ENCODE results near the gene MYL12A. TPM values are rescaled to one million over a fixed set of nuclear protein-coding genes. Genes with fewer than 3 reads are reported as not detected.

MYL12A gene
- total and polyA plus RNA-seq, 2 donors (not counting 3 experiments of a cell fraction or from before 2014, with no cell fraction given) = 597 to 796 TPM

DNA sequence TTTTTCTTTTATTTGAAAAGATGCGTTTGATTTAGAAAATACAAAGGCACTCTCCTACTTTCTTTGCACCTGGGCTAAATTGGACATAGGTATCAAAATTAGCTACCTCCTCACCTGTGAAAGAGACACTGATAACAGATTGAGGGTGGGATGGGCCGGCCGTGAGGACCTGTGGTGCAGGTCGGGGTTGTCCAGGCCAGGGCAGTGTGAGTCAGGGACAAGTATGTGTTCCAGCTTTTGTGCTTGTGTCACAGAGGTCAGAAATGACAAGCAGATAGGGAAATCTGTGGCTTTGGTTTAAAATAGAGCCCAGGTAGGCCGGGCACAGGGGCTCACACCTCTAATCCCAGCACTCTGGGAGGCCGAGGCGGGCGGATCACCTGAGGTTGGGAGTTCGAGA lies 36.9 kb downstream of the MYL12A start:
- H3K27me3 ChIP-seq (ENCODE audit: control insufficient read depth in 2 of 2, insufficient read depth in 2 of 2, low read length in 2 of 2) = no peaks in the 10 kb centered on the region
- DNase-seq (ENCODE audit: low read depth, low spot score) (no peak), FAIRE-seq (no peak)
- POLR2A ChIA-PET = interaction anchor here (1.0 kb wide), 1 partner anchor 382 kb away, joined by 3 read pairs; no protein-coding TSS in a partner anchor
- no peak overlapping the region for H3K9ac ChIP-seq (replicated peaks; ENCODE audit: extremely low read depth, insufficient read depth, low read length)
- no peaks in the 10 kb centered on the region for H3K79me2 ChIP-seq (ENCODE audit: control insufficient read depth, insufficient read depth, low read length)
- H4K20me1 ChIP-seq (replicated peaks; ENCODE audit: control insufficient read depth, extremely low read depth, insufficient read depth, low read length) = no peaks in the 10 kb centered on the region
- intact Hi-C loops (cut with micrococcal nuclease) (no loop called here), dilution Hi-C loops (cut with MboI; ENCODE audit: extremely low pct_ligation_motif_present, low sequenced_read_pairs) (no loop called here)
- no peaks in the 10 kb centered on the region for H3K36me3 ChIP-seq (ENCODE audit: control insufficient read depth in 2 of 2, extremely low read depth in 1 of 2, insufficient read depth in 2 of 2, low read length in 2 of 2)
- TF ChIP-seq POLR2A (IDR thresholded peaks at IDR 0.05; ENCODE audit: low read depth, low read length) = no peak
- TF ChIP-seq, protein P1, sequence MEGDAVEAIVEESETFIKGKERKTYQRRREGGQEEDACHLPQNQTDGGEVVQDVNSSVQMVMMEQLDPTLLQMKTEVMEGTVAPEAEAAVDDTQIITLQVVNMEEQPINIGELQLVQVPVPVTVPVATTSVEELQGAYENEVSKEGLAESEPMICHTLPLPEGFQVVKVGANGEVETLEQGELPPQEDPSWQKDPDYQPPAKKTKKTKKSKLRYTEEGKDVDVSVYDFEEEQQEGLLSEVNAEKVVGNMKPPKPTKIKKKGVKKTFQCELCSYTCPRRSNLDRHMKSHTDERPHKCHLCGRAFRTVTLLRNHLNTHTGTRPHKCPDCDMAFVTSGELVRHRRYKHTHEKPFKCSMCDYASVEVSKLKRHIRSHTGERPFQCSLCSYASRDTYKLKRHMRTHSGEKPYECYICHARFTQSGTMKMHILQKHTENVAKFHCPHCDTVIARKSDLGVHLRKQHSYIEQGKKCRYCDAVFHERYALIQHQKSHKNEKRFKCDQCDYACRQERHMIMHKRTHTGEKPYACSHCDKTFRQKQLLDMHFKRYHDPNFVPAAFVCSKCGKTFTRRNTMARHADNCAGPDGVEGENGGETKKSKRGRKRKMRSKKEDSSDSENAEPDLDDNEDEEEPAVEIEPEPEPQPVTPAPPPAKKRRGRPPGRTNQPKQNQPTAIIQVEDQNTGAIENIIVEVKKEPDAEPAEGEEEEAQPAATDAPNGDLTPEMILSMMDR (IDR thresholded peaks at IDR 0.05; ENCODE audit: extremely low read depth in 1 of 2, insufficient read depth in 1 of 2, low read depth in 1 of 2, low read length in 2 of 2) = no peak
- TF ChIP-seq POLR2AphosphoS5 (IDR thresholded peaks at IDR 0.05; ENCODE audit: insufficient read depth, low read depth, low read length) = no peak
- TF ChIP-seq, protein P2, sequence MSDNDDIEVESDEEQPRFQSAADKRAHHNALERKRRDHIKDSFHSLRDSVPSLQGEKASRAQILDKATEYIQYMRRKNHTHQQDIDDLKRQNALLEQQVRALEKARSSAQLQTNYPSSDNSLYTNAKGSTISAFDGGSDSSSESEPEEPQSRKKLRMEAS (IDR thresholded peaks at IDR 0.05; ENCODE audit: insufficient read depth, insufficient read length) = no peak
- BruUV-seq (replicated peaks) = no TSS peak
- H2AFZ ChIP-seq (ENCODE audit: low read depth, low read length) = no peak overlapping the region
- CTCF ChIA-PET = interaction anchor here (1.9 to 6.5 kb wide), 5 partner anchors 13 to 711 kb away, joined by 5 to 87 read pairs (median 42); no protein-coding TSS in a partner anchor
- H3K4me2 ChIP-seq (ENCODE audit: insufficient read depth, low read length) = no peak overlapping the region
- peaks cover 26% of the 10 kb centered on the region for H3K4me1 ChIP-seq (ENCODE audit: control insufficient read depth, extremely low read depth, insufficient read depth, low read length)
- H3K27ac ChIP-seq (ENCODE audit: insufficient read depth, low read depth, low read length) = no peak overlapping the region
- H3K4me3 ChIP-seq (replicated peaks in 1 of 3; ENCODE audit: insufficient read depth in 1 of 3, low read depth in 1 of 3, low read length in 3 of 3) = no peak overlapping the region
- no peaks in the 10 kb centered on the region for H3K9me1 ChIP-seq (replicated peaks; ENCODE audit: control insufficient read depth, extremely low read depth, insufficient read depth, low read length)
- no peaks in the 10 kb centered on the region for H3K9me3 ChIP-seq (replicated peaks; ENCODE audit: control insufficient read depth, insufficient read depth, low read length)

DNA sequence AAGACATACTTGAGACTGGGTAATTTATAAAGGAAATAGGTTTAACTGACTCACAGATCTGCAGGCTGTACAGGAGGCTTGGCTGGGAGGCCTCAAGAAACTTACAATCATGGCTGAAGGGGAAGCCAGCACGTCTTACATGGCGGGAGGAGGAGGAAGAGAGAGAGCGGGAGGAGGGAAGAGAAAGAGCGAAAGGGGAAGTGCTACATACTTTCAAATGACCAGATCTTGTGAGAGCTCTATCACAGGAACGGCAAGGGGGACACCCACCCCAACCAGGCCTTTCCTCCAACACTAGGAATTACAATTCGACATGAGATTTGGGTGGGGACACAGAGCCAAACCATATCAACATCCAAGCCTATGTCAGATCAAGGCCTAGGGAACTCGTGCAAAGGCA lies 38.6 kb downstream of the MYL12A start:
- ChIA-PET CTCF (interaction anchor here (0.7 to 1.5 kb wide), 2 partner anchors 308 to 380 kb away, joined by 3 to 5 read pairs; no protein-coding TSS in a partner anchor), POLR2A (no interaction called here)
- Histone ChIP-seq H3K4me2 (ENCODE audit: insufficient read depth, low read length) (no peak overlapping the region), H3K4me1 (ENCODE audit: control insufficient read depth, extremely low read depth, insufficient read depth, low read length) (peaks cover 23% of the 10 kb centered on the region), H3K27ac (ENCODE audit: insufficient read depth, low read depth, low read length) (no peak overlapping the region), H3K9ac (replicated peaks; ENCODE audit: extremely low read depth, insufficient read depth, low read length) (no peak overlapping the region), H3K4me3 (replicated peaks in 1 of 3; ENCODE audit: insufficient read depth in 1 of 3, low read depth in 1 of 3, low read length in 3 of 3) (no peak overlapping the region), H3K79me2 (ENCODE audit: control insufficient read depth, insufficient read depth, low read length) (no peaks in the 10 kb centered on the region), H3K36me3 (ENCODE audit: control insufficient read depth in 2 of 2, extremely low read depth in 1 of 2, insufficient read depth in 2 of 2, low read length in 2 of 2) (no peaks in the 10 kb centered on the region), H2AFZ (ENCODE audit: low read depth, low read length) (no peak overlapping the region), H3K9me3 (replicated peaks; ENCODE audit: control insufficient read depth, insufficient read depth, low read length) (no peaks in the 10 kb centered on the region), H4K20me1 (replicated peaks; ENCODE audit: control insufficient read depth, extremely low read depth, insufficient read depth, low read length) (no peaks in the 10 kb centered on the region), H3K27me3 (ENCODE audit: control insufficient read depth in 2 of 2, insufficient read depth in 2 of 2, low read length in 2 of 2) (no peaks in the 10 kb centered on the region), H3K9me1 (replicated peaks; ENCODE audit: control insufficient read depth, extremely low read depth, insufficient read depth, low read length) (no peaks in the 10 kb centered on the region)
- intact Hi-C loops (cut with micrococcal nuclease) = no loop called here
- dilution Hi-C loops (cut with MboI; ENCODE audit: extremely low pct_ligation_motif_present, low sequenced_read_pairs) = no loop called here
- no TSS peak for BruUV-seq (replicated peaks)
- no peak for FAIRE-seq
- TF ChIP-seq POLR2AphosphoS5 (IDR thresholded peaks at IDR 0.05; ENCODE audit: insufficient read depth, low read depth, low read length) (no peak), EZH2 (IDR thresholded peaks at IDR 0.05; ENCODE audit: borderline replicate concordance, low read depth, low read length, severe bottlenecking) (no peak), POLR2A (IDR thresholded peaks at IDR 0.05; ENCODE audit: low read depth, low read length) (no peak)
- TF ChIP-seq, protein P1 (IDR thresholded peaks at IDR 0.05; ENCODE audit: extremely low read depth in 1 of 2, insufficient read depth in 1 of 2, low read depth in 1 of 2, low read length in 2 of 2) = no peak
- no peak for DNase-seq (ENCODE audit: low read depth, low spot score)
